Vagina (tissue), 2 donors: ENCODE measurements around the gene CADM1.

Source experiments
- POLR2A ChIP-seq, 2 donors: fragments of 450-650 bp; IDR thresholded peaks; one replicate each; pipeline ENCODE4 v1.6.1; 2017; ENCODE audit warnings: antibody characterized with exemption in 2 of 2, mild to moderate bottlenecking in 2 of 2, moderate library complexity in 2 of 2
- TF ChIP-seq, protein P1 (sequence below), 3 experiments: fragments of 450-650 bp in 2 of 3; fragments of 200-600 bp in 1 of 3; sonication (generic) in 1 of 3; IDR thresholded peaks; one replicate each; pipeline ENCODE4 v1.5.1; 2017 to 2019; ENCODE audit warnings: antibody characterized with exemption in 3 of 3, mild to moderate bottlenecking in 2 of 3, moderate library complexity in 2 of 3

DNA sequence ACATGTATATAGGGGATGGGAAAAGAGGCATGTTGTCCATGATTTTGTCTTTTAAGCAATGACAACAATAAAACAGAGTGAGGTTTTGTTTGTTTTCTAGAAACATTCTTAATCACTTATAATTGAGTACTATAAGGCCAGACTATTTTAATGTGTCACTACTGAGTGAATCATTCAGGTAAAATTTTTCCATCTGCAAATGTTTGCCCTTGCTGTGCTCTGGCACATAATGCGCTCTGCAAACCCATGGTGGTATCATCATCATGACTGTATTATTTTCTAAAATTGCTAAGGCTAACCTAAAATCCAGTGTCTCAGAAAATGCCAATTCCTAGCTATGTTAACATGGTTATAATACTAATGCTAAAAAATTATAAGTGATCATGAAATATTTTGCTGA lies 261.2 kb downstream of the CADM1 start:
- TF ChIP-seq, protein P1, sequence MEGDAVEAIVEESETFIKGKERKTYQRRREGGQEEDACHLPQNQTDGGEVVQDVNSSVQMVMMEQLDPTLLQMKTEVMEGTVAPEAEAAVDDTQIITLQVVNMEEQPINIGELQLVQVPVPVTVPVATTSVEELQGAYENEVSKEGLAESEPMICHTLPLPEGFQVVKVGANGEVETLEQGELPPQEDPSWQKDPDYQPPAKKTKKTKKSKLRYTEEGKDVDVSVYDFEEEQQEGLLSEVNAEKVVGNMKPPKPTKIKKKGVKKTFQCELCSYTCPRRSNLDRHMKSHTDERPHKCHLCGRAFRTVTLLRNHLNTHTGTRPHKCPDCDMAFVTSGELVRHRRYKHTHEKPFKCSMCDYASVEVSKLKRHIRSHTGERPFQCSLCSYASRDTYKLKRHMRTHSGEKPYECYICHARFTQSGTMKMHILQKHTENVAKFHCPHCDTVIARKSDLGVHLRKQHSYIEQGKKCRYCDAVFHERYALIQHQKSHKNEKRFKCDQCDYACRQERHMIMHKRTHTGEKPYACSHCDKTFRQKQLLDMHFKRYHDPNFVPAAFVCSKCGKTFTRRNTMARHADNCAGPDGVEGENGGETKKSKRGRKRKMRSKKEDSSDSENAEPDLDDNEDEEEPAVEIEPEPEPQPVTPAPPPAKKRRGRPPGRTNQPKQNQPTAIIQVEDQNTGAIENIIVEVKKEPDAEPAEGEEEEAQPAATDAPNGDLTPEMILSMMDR (IDR thresholded peaks at IDR 0.05), result no peak
- TF ChIP-seq POLR2A (IDR thresholded peaks at IDR 0.05), result no peak
